Gastrocnemius medialis (tissue), 4 donors: ENCODE results near the gene KIF17.
"Not testable (repeated sequence)": the region's sequence is repeated elsewhere in the genome, so short reads cannot be mapped to it uniquely, and the experiment has no call there.

Experiments
- CTCF ChIP-seq, 5 experiments: fragments of 450-650 bp in 3 of 5; fragments of 200-600 bp in 2 of 5; sonication (generic) in 2 of 5; IDR thresholded peaks in 4 of 5; conservative IDR thresholded peaks in 1 of 5; 1 replicate in 4 of 5; 2 replicates in 1 of 5; pipeline ENCODE4 v1.5.1; 2016 to 2019; ENCODE audit warnings: antibody characterized with exemption in 5 of 5, mild to moderate bottlenecking in 3 of 5, moderate library complexity in 3 of 5
- POLR2A ChIP-seq, 2 donors: fragments of 450-650 bp; IDR thresholded peaks; one replicate each; pipeline ENCODE4 v1.6.1; 2017; ENCODE audit warnings: antibody characterized with exemption in 2 of 2, mild to moderate bottlenecking in 2 of 2, moderate library complexity in 2 of 2

- not testable (repeated sequence) for TF ChIP-seq CTCF (IDR thresholded peaks at IDR 0.05 in 4 of 5, conservative IDR thresholded peaks at IDR 0.05 in 1 of 5); POLR2A (IDR thresholded peaks at IDR 0.05)
Observed at GRCh38 chr1:20718343-20718882, 606 bp upstream of the KIF17 start.
